Epithelial cell of umbilical artery (primary cell): ENCODE results near the gene ARHGAP19. TPM values are rescaled to one million over a fixed set of nuclear protein-coding genes. Genes with fewer than 3 reads are reported as not detected.

Source experiments
- total RNA-seq: library from RNA; depleted of rRNA; stranded (reverse); fragments of >200 nt; gene quantifications from 2 replicates; pipeline ENCODE4 v1.2.3, GENCODE V29; 2014

The ARHGAP19 gene, protein sequence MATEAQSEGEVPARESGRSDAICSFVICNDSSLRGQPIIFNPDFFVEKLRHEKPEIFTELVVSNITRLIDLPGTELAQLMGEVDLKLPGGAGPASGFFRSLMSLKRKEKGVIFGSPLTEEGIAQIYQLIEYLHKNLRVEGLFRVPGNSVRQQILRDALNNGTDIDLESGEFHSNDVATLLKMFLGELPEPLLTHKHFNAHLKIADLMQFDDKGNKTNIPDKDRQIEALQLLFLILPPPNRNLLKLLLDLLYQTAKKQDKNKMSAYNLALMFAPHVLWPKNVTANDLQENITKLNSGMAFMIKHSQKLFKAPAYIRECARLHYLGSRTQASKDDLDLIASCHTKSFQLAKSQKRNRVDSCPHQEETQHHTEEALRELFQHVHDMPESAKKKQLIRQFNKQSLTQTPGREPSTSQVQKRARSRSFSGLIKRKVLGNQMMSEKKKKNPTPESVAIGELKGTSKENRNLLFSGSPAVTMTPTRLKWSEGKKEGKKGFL
- 10.6 and 12.3 TPM in 2 replicates for total RNA-seq

DNA sequence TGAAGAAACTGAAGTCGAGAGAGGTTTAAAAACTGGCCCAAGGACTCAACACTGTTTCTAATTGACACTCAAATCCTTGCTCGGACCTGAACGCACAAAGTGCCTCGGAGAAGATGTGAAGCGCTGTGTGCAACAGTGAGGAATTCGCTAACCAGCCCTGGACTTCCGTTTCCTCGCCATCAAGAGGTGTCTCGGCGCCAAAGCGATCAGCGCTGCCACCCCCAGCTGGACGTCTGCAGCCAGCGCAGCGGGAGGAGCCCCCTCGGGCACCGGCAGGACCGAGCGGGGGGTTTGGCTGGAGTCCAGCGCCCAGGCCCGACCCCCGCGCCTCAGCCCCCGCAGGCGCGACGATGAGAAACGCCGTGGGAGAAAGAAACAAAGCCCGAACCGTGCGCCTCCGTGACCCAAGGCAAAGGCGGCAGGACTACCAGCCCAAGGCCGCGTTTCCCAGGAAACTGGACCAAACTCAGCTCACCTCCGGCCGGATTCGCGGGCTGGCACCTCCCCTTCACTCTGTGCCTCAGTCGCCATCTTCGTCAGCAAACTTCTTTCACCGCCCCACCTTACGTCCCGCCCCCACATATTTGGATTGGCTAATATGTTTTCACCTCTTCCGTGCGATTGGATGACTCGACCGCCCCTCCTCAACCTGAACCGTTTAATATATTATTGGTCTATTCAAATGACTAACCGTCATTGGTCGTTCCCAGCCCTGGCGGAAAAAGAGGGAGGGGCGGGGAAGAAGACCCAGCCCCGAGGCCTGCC is at the start of gene ARHGAP19:
Gene ARHGAP19 (minus strand): TSS at position 541 of the 765 bp plus-strand sequence. CDS start 10 bp downstream, at position 531.

DNA sequence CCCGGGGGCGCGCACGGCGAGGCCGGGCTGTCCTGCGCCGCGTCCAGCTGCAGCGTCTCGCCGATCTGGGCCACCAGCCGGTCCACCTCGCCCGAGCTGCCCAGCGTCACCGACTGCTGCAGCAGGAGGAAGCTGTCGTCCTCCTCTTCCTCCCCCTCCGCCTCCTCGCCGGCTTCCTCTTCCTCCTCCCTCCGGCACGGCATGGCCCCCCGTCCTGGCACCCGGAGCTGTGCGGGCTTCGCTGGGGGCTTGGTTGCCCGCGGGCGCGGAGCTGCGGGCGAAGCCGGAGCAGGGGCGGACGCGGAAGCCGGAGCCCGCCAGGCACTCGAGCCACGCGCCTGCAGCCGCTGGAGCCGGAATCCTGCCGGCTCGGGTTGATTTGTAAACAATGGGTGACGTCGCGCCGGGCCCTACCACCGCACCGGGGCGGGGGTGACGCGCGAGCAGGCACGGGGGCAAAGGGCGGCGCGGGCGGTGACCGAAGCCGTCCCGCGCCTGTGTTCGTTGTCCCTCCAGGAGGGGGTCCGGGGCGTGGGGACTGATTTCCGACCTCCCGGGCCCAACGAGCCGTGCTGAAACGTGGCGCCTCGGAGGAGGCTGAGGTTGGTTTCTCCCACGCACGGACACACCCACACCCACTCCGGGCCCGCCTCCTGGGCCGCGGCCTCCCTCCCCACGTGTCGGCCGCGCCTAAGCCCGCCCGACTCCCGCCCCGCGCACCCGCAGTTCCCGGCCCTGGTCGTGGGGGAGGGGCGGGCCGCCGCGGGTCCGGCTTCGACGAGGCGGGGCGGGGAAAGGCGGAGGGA is 42.1 kb upstream of the ARHGAP19 start, which contains the start of gene FRAT2:
Gene FRAT2 (minus strand): TSS at position 360 of the 806 bp plus-strand sequence. CDS start 157 bp downstream, at position 203.

DNA sequence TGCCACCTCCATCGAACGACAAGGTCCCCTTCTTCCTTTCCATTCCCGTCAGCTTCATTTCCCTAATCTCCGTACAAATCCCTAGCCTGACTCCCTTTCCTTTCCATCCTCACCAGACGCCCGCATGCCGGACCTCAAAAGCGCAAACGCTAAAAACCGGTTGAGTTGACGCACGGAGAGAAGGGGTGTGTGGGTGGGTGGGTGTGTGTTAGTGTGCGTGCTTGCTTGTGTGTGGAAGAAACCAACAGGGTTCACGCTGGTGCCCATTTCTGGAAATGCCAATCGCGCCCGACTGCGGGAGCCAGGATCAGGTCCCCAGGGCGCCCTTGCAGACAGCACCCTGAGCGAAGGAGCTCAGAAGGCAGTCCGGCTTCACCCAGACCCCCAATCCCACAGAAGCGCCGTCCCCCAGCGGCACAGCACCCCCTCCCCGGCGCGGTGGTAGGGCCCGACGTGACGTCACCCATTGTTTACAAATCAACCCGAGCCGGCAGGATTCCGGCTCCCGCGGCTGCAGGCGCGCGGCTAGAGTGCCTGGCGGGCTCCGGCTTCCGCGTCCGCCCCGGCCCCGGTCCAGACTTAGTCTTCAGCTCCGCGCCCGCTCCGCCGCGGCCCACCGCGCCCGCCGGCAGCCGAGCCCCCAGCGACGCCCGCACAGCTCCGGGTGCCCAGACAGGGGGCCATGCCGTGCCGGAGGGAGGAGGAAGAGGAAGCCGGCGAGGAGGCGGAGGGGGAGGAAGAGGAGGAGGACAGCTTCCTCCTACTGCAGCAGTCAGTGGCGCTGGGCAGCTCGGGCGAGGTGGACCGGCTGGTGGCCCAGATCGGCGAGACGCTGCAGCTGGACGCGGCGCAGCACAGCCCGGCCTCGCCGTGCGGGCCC is 26.6 kb upstream of the ARHGAP19 start, which contains the start of gene FRAT1:
Gene FRAT1 (plus strand): TSS at position 500 of the 880 bp plus-strand sequence. CDS start 183 bp downstream, at position 683.

DNA sequence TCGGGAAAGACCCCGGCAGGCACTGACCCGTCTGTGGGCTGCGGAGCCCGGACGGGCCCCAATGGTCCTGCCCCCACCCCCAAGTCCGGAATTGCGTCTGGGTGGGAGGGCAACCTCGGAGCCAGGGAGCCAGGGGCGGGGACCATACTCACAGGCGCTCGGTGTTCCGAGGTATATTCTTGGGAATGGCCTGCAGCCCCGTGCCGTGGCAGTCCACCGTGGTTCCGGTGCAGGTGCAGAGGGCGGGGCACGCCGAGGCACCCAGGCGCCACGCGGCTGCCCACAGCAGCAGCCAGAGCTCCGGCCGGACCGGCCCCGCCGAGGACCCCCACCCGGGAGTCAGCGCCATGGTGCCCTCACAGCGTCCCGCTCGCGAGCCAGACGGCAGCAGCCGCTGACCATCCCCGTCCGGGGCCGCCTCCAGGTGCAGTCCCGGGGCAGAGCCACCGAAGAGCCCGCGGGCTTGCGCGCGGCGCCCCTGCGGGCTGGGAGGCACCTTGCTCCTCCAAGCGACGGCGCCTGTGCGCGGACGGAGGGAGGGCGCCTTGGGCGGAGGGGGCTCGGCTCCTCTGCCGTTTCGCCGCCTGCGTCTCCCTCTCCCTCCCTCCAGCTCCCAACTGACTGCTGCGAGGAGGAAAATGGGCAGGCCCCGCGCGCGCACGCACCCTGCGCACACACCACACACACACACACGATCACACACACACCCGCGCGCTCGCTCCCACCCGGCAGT is 106.9 kb downstream of the ARHGAP19 start, which contains the start of gene SLIT1:
Gene SLIT1 (minus strand): TSS at position 634 of the 733 bp plus-strand sequence. CDS start 285 bp downstream, at position 349.

Other genes starting within 250 kb of the ARHGAP19 start
- under 0.01 TPM in 1 of 2 replicates, not detected in the other for gene SLIT1, start 106.7 kb downstream of the ARHGAP19 start, total RNA-seq
- gene FRAT1, start 26.6 kb upstream of the ARHGAP19 start, total RNA-seq = 2.9 and 3.3 TPM in 2 replicates
- gene FRAT2, start 42.1 kb upstream of the ARHGAP19 start, total RNA-seq = 13.8 and 14.0 TPM in 2 replicates
- gene RRP12, start 108.7 kb upstream of the ARHGAP19 start, total RNA-seq = 13.3 and 17.8 TPM in 2 replicates
- gene PGAM1, start 133.6 kb upstream of the ARHGAP19 start, total RNA-seq = 376 and 402 TPM in 2 replicates
- gene EXOSC1, start 153.4 kb upstream of the ARHGAP19 start, total RNA-seq = 36.4 and 54.0 TPM in 2 replicates
- 37.7 and 47.7 TPM in 2 replicates for gene ZDHHC16, start 153.5 kb upstream of the ARHGAP19 start, total RNA-seq
- gene MMS19, start 205.8 kb upstream of the ARHGAP19 start, total RNA-seq = 70.1 and 91.6 TPM in 2 replicates
- gene UBTD1, start 206.3 kb upstream of the ARHGAP19 start, total RNA-seq = 30.9 and 50.0 TPM in 2 replicates